Activated T-helper 1 cell treated with anti-CD3 and anti-CD28 coated beads, Interleukin-2, amount 50 U/mL, for 16 hours (primary cell): ENCODE measurements around the gene SPAG16.

Source experiments
- DNase-seq, 2 donors: peaks; one replicate each; pipeline ENCODE4 v3.0.0-alpha.2; 2020; ENCODE audit warnings: low read depth in 1 of 2, low spot score in 1 of 2

SPAG16 gene

DNA sequence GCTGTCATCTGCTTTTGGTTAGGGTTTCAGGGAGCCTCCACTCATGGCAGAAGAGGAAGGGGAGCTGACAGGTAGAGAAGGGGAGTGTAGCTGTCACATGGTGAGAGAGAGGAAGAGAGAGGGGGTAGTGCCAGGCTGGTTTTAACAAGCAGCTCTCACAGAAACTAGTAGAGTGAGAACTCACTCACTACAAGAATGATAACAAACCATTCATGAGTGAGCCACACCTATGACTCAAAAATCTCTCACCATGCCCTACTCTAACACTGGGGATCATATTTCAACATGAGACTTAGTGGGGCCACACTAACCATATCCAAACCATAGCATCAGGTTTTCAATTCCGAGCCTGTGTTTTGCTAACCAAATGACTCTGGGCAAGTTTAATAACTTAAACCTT, 851.7 kb downstream of the SPAG16 start:
- DNase-seq: no peak

DNA sequence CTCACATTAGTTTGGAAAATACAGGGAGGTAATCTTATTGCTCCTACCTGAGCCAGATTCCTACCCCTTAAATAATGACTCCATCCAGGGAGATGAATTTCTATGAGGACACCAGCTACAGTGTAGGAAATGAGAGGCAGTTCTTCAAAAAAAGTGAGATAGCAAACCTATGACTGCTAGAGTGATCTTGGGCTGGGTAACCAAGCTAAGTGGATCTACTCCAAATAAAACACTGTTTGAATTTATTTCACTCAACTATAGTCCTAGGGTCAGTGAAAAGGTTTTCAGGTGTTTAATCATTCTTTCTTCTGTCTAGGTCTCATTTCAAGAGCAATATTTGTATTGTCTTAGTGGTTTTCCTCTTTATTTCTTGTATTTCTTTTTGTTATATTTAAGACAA, 854.5 kb downstream of the SPAG16 start:
- DNase-seq: no peak

GRCh38 chr2:214139630-214140284, 855.5 kb downstream of the SPAG16 start:
- no peak for DNase-seq

GRCh38 chr2:214156971-214157370, 872.7 kb downstream of the SPAG16 start:
- DNase-seq: no peak

DNA sequence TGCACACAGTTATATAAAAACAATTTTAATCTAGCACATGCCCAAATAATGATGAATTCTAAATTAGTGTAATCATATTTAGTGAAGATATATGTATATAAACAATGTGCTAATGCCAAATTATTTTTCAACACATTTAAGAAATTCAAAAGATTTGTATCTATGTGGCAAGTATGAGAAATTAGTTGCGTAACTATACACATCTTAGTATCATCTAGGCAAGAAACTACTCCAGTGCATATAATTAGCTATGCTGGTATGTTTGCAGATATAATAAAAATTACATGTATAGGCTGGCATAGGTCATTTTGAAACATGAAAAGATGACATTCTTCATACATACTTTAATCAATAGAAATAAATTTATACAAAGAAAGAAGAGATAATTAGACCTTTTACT, 874.6 kb downstream of the SPAG16 start:
- no peak for DNase-seq

- DNase-seq: no peak
Measured at GRCh38 chr2:214169281-214169680, 885.0 kb downstream of the SPAG16 start.

DNA sequence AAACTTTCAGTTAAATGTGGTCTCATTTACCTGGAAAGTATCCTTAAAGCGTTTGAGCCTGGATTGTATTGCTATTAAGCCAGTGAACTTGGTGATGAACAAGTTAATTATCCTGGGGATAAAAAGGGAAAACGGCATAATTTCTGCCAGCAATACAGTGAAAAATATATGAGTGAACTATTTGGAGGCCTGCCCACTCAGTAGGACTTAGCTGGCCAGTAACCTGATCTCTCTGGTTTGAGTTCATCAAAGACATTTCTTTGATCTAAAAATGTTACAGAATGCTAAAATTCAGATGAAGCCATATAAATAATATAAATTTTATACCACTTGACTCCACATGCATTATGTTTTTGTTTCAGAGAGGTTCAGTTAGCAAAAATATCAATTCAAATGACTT, 885.5 kb downstream of the SPAG16 start:
- DNase-seq: no peak

DNA sequence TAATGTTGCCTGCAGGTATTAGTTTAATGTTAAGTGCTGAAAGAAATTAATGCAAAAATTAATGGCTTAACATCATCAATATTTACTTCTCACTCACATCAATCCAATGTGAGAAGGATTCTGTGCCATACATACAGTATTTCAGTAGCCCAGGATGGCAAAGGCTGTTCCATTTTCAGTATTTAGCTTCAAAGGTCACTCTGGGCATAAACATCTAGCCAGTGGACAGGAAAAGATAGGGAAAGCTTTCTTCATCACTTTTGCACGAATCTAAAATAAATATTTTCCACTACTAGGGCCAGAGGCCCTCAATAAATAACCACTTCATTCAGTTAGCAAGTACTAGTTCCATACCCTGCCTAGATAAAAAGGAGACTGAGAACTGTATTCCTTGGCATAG, 890.3 kb downstream of the SPAG16 start:
- no peak for DNase-seq

- no peak for DNase-seq
Measured at GRCh38 chr2:214180071-214180470, 895.8 kb downstream of the SPAG16 start.

GRCh38 chr2:214180686-214181085, 896.4 kb downstream of the SPAG16 start:
- no peak for DNase-seq

DNA sequence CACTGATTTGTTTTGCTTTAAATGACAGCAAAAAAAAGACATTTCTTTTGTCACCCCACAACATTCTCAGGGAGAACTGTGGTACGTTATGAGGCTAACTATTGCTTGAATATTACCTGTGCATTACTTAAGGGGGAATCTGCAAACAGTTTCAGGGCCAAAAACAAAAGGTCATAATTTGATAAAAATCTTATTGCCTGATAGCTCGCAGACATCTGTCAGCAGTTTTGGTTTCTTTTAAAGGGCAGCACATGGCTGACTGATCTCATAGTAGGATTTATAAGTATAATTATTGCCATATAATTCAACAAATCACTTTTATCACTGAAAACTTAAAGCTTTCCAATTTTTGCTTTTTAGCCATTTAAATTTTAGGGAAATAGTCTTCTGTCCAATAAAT, 900.2 kb downstream of the SPAG16 start:
- DNase-seq: no peak

GRCh38 chr2:214185546-214185945, 901.3 kb downstream of the SPAG16 start:
- no peak for DNase-seq

- no peak for DNase-seq
Measured at GRCh38 chr2:214192711-214193110, 908.4 kb downstream of the SPAG16 start.

GRCh38 chr2:214193943-214194342, 909.7 kb downstream of the SPAG16 start:
- no peak for DNase-seq

DNA sequence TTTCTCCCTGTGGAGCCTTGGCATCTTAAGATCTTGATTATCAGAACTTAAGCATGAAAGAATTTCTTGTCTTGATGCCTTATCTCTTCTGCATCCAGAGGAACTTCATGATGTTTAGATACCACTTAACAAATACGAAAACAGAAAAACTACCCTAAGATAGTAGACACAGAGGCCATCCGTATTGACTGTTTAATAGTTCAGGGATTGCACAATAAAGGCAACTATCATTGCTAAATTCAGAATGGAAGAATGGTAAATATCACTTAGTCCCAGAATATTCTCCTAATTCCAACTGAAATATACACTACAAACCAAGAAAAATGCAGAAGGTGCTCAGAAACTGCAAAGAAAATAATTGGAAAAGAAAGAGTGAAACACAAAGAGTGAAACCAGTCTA, 912.0 kb downstream of the SPAG16 start:
- no peak for DNase-seq

DNA sequence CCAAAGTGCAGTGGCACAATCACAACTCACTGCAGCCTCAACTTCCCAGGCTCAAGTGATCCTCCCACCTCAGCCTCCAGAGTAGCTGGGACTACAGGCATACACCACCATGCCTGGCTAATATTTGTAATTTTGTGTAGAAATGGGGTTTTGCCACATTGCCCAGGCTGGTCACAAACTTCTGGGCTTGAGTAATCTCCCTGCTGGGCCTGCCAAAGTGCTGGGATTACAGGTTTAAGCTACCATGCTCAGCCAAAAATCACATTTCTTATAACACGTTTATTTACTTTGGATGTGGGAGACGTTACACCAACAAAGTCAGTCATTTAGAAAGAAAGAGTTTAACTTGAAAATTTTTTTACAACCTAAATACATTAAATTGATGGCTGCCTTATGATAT, 917.6 kb downstream of the SPAG16 start:
- no peak for DNase-seq

DNA sequence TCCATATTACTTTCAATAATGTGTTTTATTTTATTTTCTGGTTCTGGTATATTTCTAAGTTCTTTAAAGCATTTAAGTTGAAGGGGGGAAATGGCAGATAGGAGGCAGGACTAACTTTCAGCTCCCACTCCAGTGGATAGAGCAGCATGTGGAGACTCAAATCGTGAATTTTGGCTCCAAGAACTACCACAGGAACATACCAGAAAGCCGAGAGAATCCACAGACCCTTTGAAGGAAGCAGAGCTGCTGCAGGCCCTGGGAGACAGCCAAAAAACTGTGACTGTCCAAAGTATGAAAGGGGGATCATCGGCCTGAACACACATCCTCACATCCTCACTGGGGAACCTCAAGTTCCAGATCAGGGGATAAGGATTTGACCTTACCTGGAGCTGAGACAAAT, 919.0 kb downstream of the SPAG16 start:
- DNase-seq: no peak

GRCh38 chr2:214203744-214204289, 919.6 kb downstream of the SPAG16 start:
- DNase-seq: no peak

- no peak for DNase-seq
Measured at GRCh38 chr2:214215107-214215506, 930.8 kb downstream of the SPAG16 start.

GRCh38 chr2:214217136-214217535, 932.9 kb downstream of the SPAG16 start:
- no peak for DNase-seq

DNA sequence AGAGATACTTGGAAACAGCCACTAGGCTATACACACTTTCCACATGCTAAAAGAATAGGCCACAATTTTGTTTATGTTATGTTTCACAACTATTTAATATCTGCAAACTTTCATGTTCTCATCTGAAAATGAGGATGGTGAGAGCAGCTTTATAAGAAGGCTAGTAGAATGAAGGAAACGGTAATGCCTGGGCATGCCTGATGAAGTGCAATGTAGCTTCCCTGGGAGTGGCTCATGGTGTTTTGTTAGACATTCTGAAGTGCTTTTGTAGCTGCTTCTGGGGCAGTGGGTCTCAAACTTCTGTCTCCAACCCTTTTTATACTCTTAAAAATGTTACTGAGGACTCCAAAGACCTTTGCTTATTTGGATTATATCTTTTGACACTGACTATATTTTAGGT, 933.3 kb downstream of the SPAG16 start:
- DNase-seq: no peak

- no peak for DNase-seq
Measured at GRCh38 chr2:214220251-214220650, 936.0 kb downstream of the SPAG16 start.

GRCh38 chr2:214226061-214226460, 941.8 kb downstream of the SPAG16 start:
- DNase-seq: no peak
